HG02938 (cell line): ENCODE results near the gene PSMG3.

Experiments used
- ATAC-seq: cut with Tn5 transposase; IDR thresholded peaks from one replicate; pipeline ENCODE4 v1.9.1; 2021; ENCODE audit warnings: mild to moderate bottlenecking, moderate library complexity; ENCODE audit not compliant: unreplicated experiment

The PSMG3 gene

DNA sequence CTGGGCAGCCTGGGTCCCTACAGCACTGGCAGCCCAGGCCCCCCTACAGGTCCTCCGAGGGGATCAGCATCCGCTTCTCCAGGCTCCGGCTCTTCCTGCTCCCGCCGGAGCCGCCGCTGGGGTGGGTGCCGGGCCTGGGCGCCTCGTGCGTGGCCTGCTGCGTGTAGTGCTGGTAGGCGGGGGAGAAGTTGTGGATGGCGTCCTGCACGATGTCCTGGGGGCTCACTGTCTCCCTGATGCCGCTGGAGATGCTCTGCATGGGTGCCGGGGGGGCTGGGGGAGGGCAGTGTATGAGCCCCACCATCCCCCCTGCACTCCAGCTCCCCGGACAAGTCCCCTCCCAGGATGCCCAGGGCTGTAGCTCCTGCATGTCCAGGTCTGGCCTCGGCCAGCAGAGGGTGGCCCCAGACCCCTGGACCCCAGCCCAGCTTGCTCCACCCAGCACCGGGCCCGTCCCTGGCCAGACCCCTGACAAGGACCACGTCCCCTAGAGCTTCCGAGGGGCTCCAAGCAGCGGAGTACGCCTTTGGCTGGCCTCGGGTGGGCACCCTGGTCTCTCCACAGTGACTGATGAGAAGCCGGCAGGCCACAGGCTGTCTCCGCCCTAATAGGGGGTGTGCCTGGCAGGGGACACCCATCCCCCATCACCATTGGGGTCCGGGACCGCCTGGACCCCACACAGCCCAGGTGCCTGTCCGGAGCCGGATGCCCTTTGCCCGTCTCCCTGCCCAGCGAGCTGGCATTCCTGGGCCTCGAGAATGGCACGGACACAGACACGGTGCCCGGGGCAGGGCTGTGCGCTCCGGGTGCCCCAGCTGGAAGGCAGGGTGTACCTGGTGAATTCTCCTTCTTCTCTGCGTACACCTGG is 22.7 kb downstream of the PSMG3 start:
- ATAC-seq: no peak

DNA sequence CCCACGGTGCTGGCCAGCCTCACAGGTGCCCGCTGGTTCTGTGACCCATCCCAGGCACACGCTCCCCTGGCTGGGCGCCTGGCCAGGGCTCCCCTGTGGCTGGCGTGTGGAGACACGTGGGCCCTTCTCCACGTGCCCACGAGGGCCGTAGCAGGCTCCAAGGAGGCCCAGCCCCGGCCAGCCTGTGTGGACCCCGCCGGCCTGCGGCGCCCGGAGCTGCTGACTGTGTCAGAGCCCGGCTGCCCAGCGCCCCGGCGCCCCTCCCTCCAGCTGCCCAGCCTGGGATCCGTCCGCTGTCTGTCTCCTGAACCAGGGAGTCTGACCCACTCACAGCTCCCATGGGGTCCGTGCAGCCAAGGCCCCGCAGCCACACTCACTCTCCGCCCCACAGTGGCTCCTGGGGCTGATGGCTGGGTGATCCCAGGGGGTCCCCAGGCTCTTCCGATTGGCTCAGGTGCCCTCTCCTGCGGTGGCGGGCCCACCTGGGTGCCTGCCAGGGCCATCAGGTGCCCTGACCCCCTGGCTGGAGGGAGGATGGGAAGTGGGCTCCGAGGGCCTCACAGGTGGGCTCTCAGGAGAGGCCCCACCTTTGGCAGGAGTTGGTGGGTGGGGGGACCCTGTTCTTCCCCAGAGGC is 23.4 kb downstream of the PSMG3 start:
- ATAC-seq: no peak

DNA sequence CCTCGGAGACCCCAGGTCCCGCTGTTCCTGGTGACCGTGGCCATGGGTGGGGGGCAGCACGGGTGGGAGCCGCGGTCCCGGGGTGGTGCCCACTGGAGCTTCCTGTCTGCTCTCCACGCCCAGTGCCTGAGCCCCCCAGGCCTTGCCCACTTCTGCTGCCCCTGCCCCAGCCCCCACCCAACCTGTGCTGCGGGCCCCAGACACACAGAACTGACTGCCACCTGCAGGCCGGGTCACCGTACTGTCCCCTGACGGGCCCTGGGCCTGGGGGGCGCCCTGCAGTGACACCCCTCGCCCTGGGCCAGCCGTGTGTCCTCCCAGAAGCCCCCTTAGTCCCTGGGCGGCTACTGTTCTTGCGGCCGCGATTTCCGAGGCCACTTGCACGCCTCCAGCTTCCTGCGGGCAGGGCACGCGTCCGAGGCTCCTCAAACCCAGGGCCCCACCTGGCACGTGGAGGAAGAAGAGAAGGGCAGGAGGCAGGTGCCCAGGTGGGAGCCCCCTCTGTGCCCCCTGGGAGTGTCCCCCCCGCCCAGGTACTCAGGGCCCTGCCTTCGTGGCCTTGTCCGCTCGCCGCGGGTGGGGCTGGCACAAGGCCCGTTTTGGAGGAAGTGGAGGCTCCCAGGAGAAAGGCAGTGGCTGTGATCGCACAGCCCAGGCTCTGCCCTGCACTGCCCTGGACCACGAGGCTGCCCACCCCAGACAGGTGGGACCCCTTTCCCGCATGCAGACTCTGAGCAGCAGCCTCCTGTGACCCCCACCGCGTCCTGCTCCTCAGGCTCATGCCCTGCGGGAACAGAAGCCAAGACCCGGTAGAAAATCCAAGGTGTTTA is 24.2 kb downstream of the PSMG3 start:
- ATAC-seq: no peak

DNA sequence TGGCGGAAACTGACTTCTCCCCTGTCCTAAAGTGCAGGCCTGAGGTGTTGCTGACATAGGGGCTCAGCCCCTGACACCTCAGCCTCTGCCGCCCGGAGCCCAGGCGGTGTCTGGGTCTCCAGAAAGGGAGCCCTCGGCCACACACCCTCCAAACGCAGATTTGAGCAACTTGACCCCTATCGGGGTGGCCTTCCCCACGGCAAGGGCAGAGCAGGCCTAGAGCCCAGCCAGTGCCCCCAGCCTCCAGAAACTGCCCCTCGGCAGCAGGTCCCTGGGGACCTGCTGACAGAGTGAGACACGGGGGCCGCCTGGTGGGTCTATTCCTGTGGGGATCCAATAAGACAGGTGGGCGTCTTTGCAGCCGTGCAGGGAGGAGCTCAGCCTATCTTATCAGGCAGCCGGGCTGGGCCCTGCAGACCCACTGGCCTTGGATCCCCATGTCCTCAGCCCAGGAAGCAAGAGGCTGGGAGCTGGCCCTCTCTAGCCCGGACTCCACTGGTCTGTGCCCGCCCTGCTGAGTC is 24.9 kb downstream of the PSMG3 start:
- no peak for ATAC-seq

DNA sequence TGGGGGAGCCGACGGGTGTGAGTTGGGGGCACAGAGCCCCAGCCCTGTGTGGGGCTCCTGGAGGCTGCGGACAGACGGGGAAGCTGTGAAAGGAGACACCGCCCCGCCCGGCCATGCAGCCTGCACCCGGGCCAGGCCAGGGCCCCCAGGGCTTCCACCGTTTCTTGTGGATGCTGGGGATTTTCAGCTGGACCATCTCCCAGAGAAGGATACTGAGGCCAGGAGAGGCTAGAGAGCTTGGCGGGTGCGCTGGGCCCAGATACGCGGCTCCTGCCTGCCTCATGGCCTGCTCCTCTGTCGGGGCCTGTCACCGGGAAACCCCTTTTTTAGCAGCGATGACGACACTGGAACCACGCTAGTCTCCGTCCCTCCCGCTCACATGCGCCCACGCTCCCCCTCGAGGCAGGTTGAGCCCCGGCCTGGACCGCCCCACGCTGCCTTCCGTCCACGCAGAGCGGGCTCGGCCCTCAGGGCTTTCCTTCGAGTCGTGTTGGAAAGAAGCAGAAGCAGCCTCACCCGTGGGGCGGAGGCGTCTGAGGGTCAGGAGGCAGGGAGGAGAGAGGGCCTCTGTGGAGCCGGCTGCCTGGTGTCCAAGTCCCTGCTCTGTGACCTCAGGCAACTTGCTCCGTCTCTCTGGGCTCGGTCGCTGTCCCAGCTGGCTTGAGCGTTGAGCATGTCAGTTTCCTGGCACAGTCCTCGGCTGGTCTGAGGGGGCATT is 25.5 kb downstream of the PSMG3 start:
- no peak for ATAC-seq

DNA sequence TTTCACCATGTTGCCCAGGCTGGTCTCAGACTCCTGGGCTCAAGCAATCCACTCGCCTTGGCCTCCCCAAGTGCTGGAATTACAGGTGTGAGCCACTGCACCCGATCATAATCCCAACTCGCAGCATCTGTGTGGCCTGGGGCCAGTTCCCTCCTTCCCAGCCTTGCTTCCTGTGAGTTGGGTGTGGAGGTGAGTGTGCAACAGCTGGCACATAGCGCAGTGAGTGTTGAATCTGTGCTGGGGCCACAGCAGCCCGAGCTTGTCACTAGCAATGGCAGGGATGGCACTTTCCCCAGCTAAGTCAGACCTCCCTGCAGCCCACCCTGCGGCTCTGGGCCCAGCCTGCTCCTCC is 26.0 kb downstream of the PSMG3 start:
- no peak for ATAC-seq

DNA sequence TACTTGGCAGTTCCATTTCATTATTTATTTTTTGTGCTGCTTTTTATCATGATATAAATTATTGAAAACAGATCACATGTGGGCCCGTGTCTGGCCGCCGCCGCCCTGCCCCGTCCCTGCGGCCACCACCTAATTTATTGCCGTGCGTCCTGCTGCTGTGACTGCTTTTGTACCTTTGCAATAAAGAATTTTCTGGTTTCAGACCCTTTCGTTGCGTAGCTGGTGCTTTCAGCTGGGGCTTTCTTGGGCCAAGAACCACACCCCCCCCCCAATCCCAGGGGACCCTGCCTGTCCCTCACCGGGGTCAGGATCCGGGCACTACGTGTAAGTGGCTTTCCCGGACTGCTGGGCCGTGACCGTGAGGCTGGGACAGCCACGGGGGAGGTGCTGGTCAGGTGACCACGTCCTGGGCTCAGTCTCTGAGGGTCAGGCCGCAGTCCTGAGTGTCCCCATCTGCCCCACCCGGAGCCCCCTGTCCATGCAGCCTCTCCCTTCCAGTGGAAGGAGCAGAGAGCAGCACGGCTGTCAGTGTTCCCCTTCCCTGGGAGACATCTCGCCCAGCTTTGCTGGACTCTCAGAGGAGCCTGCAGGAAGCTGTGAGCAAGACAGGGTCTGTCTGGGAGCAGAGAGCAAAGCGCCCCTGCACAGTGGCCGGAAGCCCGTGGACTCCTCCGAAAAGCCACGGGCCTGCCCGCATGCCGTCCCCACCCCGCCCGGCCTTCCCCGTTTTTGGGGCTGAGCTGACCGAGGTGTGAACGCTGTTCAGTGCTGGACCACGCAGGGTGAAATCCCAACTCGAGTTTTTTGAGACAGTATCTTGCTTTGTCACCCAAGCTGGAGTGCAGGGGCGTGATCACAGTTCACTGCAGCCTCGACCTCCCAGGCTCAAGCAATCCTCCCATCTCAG is 26.7 kb downstream of the PSMG3 start:
- no peak for ATAC-seq

DNA sequence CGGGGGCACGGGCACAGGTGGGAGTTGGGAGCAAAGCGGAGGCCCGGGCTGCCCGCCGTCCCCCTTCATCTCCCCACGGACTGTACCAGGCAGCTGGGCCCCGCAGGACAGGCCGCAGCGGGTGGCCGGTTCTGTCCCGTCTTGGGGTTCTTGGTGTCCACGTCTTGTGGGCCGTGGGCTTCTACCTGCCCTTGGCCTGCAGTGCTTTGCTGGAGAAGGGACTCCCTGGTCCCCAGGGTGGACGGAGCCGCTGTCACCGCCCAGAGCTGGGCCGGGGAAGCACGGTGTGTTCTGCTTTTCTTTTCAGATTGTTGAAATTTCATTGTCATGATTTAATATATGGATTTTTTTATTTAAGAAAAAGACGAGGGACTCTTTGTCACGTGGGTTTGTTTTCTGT is 27.5 kb downstream of the PSMG3 start:
- no peak for ATAC-seq

DNA sequence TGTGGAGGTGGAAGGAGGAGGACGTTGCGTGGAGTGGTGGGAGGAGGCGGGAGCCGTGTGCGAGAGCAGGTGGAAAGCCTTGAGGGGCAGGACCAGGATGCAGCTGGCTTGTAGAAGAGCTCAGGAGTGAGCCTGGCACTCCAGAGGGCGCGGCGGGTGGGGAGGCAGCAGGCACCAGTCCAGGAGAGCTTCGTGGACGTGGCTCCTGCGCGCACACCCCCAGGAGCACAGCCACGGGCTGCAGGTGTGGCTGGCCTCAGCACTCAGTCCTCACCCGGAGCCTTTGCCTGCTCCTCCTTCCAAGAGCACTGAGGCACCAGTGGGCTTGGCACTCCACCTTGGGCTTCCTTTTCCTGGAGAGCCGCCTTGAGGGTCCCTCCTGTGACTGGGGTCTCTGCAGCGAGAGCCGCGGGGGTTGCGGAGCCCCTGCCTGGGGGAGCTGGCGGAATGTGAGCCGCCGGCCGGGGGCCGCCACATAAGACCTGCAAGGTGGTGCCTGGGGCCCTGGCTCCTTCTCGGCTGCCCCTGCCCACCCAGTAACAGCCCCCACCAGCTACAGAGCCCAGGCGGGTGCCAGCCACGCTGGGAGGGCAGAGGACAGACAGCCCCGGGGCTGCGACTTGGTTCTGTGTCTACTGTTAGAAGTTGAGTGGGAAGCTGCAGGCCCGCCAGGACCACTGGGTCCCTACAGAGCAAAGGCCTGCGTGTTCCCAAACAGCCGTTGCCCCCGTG is 28.2 kb downstream of the PSMG3 start:
- ATAC-seq: no peak

DNA sequence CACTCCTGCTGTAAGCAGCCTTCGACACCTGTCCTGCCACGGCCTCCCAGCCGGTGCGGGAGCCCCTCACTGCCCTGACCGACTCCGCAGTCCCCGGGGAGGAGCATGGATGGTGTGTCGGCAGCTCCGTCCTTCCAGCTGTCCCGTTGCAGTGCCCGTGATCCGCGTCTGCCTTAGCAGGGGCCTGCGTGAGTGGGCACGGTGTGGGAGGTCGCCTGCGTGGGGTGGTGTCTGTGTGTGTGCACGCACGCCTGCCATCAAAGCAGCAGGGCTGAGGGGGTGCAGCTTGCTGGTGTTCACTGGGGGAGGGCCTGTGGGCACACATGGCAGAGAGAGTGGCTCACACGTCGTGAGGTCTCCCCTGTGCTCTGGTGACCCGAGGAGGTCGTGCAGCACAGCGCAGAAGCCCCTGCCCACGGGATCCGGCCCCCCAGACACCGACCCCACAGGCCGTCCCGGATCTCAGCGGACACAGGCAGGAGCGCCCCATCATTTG is 29.0 kb downstream of the PSMG3 start:
- no peak for ATAC-seq

DNA sequence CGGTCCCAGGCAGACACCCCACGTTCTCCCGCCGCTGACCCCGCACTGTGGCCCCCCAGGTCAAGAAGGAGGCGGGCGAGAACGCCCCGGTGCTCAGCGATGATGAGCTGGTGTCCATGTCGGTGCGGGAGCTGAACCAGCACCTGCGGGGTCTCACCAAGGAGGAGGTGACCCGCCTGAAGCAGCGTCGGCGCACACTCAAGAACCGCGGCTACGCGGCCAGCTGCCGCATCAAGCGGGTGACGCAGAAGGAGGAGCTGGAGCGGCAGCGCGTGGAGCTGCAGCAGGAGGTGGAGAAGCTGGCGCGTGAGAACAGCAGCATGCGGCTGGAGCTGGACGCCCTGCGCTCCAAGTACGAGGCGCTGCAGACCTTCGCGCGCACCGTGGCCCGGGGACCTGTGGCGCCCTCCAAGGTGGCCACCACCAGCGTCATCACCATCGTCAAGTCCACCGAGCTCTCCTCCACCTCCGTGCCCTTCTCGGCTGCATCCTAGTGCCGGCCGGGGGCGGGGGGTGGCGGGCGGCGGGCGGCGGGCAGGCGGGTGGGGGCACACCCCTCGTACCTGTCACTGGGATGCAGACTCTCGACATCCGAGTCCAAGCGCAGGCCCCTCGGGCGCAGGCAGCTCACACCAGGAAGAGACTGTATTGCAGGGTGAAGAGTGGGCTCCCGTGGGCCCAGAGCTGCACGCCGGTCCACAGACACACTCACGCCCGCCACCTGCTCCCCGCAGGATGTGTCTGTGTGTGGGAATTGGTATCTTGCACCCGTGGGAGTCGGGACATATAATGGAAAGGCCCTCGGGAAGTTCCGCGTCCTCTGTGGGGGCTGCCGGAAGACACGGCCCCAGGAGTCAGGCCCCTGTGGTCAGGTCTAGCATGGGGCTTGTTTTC is 29.7 kb downstream of the PSMG3 start:
- no peak for ATAC-seq

DNA sequence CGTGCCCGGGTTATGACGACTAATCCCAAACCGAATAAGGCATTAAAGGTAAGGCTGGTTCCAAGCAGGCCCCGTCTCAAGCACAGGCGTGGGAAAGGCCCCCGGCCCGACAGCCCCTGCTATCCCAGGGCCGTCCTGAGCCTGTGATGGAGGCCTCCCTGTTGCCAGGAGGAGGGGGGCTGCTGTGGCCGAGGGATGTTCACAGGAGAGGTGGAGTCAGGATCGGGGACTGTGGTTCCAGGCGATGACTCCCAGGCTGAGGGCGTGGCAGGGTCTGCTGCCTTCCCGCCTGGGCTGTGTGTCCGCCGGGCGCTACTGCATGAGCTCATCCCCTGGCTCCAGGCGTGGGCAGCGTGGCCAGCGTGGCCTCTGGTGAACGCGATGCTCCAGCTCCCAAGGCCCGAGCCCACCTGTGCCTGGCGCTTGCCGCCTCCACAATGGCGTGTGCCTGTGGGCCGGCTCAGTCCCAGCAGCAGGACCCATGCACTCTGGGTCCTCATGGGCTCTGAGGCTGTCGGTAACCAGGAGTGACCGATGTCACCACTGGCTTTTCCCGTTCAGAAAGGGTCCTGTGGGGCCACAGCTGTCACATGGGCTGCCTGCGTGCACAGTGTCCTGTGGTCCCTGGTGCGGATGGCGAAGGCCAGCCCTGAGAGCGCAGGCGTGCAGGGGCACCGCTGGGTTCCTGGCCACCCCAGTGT is 30.5 kb downstream of the PSMG3 start:
- no peak for ATAC-seq

DNA sequence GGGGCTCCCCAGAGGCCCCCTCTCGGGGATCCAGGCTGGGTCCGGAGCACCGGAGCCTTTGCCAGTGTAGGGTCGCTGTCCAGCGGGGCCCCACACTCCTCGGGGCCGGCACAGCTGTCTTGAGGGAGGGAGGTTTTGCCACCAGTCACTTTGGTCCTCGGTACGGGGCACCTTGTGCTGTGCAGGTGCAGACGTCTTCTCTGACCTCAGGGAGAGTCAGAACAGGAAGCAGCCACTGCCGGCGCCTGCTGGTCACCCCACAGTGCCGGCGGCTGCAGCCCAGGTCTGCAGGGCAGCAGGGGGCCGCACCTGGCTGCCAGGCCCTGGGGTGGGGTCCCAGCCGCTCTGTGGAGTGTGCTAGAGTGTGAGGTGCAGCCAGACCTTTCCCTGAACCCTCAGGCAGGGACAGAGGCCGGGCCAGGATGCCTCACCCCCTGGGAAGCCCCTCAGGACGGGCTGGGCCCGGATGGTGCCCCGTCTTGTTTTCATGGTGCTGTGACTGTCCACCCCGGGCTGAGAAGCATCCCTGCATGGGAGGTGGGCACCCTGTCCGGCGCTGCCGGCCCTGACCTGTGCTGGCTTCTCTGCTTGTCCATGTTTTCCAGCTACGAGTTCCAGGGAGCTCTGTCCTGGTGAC is 31.2 kb downstream of the PSMG3 start:
- ATAC-seq: no peak

DNA sequence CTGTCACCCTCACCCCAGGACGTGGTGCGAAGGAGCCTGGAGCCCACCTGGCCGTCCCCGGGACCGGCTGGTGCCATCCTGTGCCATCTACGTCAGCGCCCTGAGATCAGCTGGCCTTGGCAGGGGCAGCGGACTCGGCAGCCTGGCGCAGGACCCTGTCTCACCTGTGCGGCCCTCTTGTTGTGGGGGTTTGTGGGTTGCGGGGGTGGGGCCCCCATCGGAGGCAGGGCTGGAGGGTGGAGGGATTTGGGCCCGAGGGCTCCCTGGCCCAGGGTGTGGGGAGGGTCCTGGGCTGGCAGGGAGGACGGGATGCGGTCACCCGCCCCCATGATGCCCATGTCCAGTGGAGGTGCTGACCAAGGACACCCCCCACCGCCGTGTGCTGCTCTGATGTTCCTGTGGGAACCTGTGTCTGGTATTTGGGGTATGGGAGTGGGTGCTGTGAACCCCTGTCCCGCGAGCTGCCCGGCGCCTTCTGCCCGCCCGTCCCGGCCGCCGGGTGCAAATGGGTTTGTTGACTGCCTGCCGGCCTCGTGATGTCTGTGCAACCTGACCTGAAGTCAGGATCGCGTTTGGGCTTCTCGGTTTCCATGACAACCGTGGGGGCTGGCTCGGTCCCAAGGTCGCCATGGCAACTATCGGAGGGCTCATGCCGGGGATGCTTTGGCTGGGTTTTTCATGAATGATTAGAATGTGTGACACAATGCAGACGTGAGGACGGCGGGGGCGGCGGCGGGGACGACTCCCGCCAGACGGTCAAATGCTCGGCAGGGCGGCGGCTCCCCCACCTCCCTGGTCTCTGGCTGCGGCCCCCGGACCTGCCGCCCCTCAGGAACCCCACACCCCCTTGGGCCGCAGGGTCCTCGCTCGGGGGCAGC is 32.1 kb downstream of the PSMG3 start:
- ATAC-seq: no peak

DNA sequence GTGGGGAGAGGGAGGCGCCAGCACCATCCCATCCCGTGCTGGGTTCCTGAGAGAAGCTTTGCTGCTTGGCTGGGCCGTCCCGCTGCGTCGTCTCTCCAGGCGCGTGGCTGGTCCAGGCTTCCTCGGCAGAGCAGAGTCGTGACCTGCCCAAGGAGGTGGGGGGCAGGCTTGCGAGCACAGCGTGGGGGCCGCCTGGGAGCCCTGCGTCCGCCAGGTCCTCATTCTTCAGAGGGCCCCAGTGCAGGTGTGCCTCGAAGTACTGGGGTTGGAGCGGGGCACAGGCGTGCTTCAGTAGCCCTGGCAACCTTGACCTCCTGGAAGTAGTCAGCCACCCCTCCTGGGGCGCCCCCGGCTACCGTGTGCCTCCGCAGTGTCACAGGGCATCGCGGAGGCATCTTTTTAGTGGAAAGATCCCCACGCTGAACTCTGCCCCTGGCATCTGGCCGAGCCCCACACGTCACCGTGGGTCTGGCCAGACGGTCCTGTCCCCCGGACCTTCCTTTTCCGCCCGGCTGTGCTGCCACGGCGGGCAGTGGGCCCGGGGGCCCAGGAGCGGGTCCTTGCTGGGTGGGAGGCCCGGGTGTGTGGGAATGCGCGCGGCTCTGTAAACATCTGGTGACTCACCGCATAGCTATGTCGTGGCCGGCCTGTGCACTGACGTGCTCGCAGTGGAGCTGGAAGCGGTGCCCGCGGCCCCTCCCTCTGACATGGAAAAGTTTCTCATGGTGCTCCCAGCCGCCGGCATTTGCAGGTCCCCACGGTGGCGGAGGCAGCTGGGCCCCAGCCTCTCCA is 32.9 kb downstream of the PSMG3 start:
- no peak for ATAC-seq
